HEK293 (cell line): ENCODE measurements around the gene MOGAT3.
A peak's percentile ranks its signal among the peaks of the same experiment; 100 is the strongest.

ENCODE experiments used
- BCL11A ChIP-seq: fragments of 450-650 bp; formaldehyde crosslinking; IDR thresholded peaks from 2 replicates; pipeline ENCODE4 v1.5.1; 2016; ENCODE audit warnings: low read depth, missing biosample characterization, missing genetic modification characterization
- BCL6B ChIP-seq: fragments of 450-650 bp; formaldehyde crosslinking; IDR thresholded peaks from 2 replicates; pipeline ENCODE4 v1.5.1; 2017; ENCODE audit warnings: missing biosample characterization, missing genetic modification characterization
- GLI2 ChIP-seq: fragments of 450-650 bp; formaldehyde crosslinking; IDR thresholded peaks from 2 replicates; pipeline ENCODE4; 2017; ENCODE audit warnings: missing biosample characterization, missing genetic modification characterization, low read depth, borderline replicate concordance
- KLF16 ChIP-seq: fragments of 450-650 bp; formaldehyde crosslinking; IDR thresholded peaks from 2 replicates; pipeline ENCODE4 v1.5.1; 2017; ENCODE audit warnings: missing biosample characterization, missing genetic modification characterization
- PRDM2 ChIP-seq: fragments of 450-650 bp; formaldehyde crosslinking; IDR thresholded peaks from 2 replicates; pipeline ENCODE4 v1.5.1; 2016; ENCODE audit warnings: missing biosample characterization, missing genetic modification characterization, borderline replicate concordance
- REPIN1 ChIP-seq: fragments of 450-650 bp; formaldehyde crosslinking; IDR thresholded peaks from 2 replicates; pipeline ENCODE4 v1.5.1; 2017; ENCODE audit warnings: missing biosample characterization, missing genetic modification characterization, low read depth
- SCRT1 ChIP-seq: fragments of 450-650 bp; formaldehyde crosslinking; IDR thresholded peaks from 2 replicates; pipeline ENCODE4 v1.5.1; 2016; ENCODE audit warnings: missing biosample characterization, missing genetic modification characterization, borderline replicate concordance
- SP2 ChIP-seq: fragments of 450-650 bp; formaldehyde crosslinking; IDR thresholded peaks from 2 replicates; pipeline ENCODE4 v1.5.1; 2016; ENCODE audit warnings: missing biosample characterization, missing genetic modification characterization
- SP3 ChIP-seq: fragments of 450-650 bp; formaldehyde crosslinking; IDR thresholded peaks from 2 replicates; pipeline ENCODE4 v1.5.1; 2016; ENCODE audit warnings: missing biosample characterization, missing genetic modification characterization
- WT1 ChIP-seq: fragments of 450-650 bp; formaldehyde crosslinking; IDR thresholded peaks from 2 replicates; pipeline ENCODE4 v1.5.1; 2016; ENCODE audit warnings: missing biosample characterization, missing genetic modification characterization
- ZBTB17 ChIP-seq: fragments of 450-650 bp; formaldehyde crosslinking; IDR thresholded peaks from 2 replicates; pipeline ENCODE4 v1.5.1; 2016; ENCODE audit warnings: missing biosample characterization, missing genetic modification characterization
- ZBTB20 ChIP-seq: fragments of 450-650 bp; formaldehyde crosslinking; IDR thresholded peaks from 2 replicates; pipeline ENCODE4 v1.5.1; 2016; ENCODE audit warnings: missing biosample characterization, missing genetic modification characterization
- ZBTB49 ChIP-seq: fragments of 450-650 bp; formaldehyde crosslinking; IDR thresholded peaks from 2 replicates; pipeline ENCODE4 v1.5.1; 2016; ENCODE audit warnings: missing biosample characterization, missing genetic modification characterization, low read depth
- ZFP37 ChIP-seq: fragments of 450-650 bp; formaldehyde crosslinking; IDR thresholded peaks from 2 replicates; pipeline ENCODE4 v1.5.1; 2016; ENCODE audit warnings: missing biosample characterization, missing genetic modification characterization
- ZFP69B ChIP-seq: fragments of 450-650 bp; formaldehyde crosslinking; IDR thresholded peaks from 2 replicates; pipeline ENCODE4 v1.5.1; 2016; ENCODE audit warnings: missing biosample characterization, missing genetic modification characterization
- ZNF146 ChIP-seq: fragments of 450-650 bp; formaldehyde crosslinking; IDR thresholded peaks from 2 replicates; pipeline ENCODE4 v1.5.1; 2016; ENCODE audit warnings: missing biosample characterization, missing genetic modification characterization
- ZNF169 ChIP-seq: fragments of 450-650 bp; formaldehyde crosslinking; IDR thresholded peaks from 2 replicates; pipeline ENCODE4 v1.5.1; 2016; ENCODE audit warnings: missing biosample characterization, missing genetic modification characterization
- ZNF223 ChIP-seq: fragments of 450-650 bp; formaldehyde crosslinking; IDR thresholded peaks from 2 replicates; pipeline ENCODE4 v1.5.1; 2016; ENCODE audit warnings: missing biosample characterization, missing genetic modification characterization
- ZNF239 ChIP-seq: fragments of 450-650 bp; formaldehyde crosslinking; IDR thresholded peaks from 2 replicates; pipeline ENCODE4 v1.5.1; 2016; ENCODE audit warnings: missing biosample characterization, missing genetic modification characterization
- ZNF280C ChIP-seq: fragments of 450-650 bp; formaldehyde crosslinking; IDR thresholded peaks from 2 replicates; pipeline ENCODE4 v1.5.1; 2016; ENCODE audit warnings: missing biosample characterization, missing genetic modification characterization
- ZNF311 ChIP-seq: fragments of 450-650 bp; formaldehyde crosslinking; IDR thresholded peaks from 2 replicates; pipeline ENCODE4 v1.5.1; 2017; ENCODE audit warnings: missing biosample characterization, missing genetic modification characterization, borderline replicate concordance
- ZNF433 ChIP-seq: fragments of 450-650 bp; formaldehyde crosslinking; IDR thresholded peaks from 2 replicates; pipeline ENCODE4 v1.5.1; 2016; ENCODE audit warnings: missing biosample characterization, missing genetic modification characterization, low read depth
- ZNF501 ChIP-seq: fragments of 450-650 bp; formaldehyde crosslinking; IDR thresholded peaks from 2 replicates; pipeline ENCODE4 v1.5.1; 2016; ENCODE audit warnings: missing biosample characterization, missing genetic modification characterization
- ZNF596 ChIP-seq: fragments of 450-650 bp; IDR thresholded peaks from 2 replicates; pipeline ENCODE4 v1.5.0; 2018; ENCODE audit warnings: missing biosample characterization, mild to moderate bottlenecking, missing genetic modification characterization, moderate library complexity
- ZNF621 ChIP-seq: fragments of 450-650 bp; formaldehyde crosslinking; IDR thresholded peaks from 2 replicates; pipeline ENCODE4 v1.5.1; 2017; ENCODE audit warnings: missing biosample characterization, missing genetic modification characterization
- ZNF791 ChIP-seq: fragments of 450-650 bp; formaldehyde crosslinking; IDR thresholded peaks from 2 replicates; pipeline ENCODE4 v1.5.1; 2016; ENCODE audit warnings: missing biosample characterization, missing genetic modification characterization
- ZNF843 ChIP-seq: fragments of 450-650 bp; formaldehyde crosslinking; IDR thresholded peaks from 2 replicates; pipeline ENCODE4 v1.5.1; 2016; ENCODE audit warnings: missing biosample characterization, missing genetic modification characterization
- ZSCAN30 ChIP-seq: fragments of 450-650 bp; IDR thresholded peaks from 2 replicates; pipeline ENCODE4 v1.5.1; 2018; ENCODE audit warnings: missing biosample characterization, mild to moderate bottlenecking, missing genetic modification characterization, moderate library complexity

The MOGAT3 gene

GRCh38 chr7:101172854-101173751, 27.7 kb downstream of the MOGAT3 start (continued):
- TF ChIP-seq ZFP69B (tag by site-specific recombination) (no peak; the same call in 1 of the 2 replicates), ZNF621 (tag by site-specific recombination) (no peak), BCL11A (no peak), ZNF280C (tag by site-specific recombination) (no peak), ZBTB17 (tag by site-specific recombination) (peak; percentile 71), ZNF843 (tag by site-specific recombination) (no peak), ZNF501 (no peak; the same call in 1 of the 2 replicates), ZNF239 (no peak), PRDM2 (no peak), ZNF433 (tag by site-specific recombination) (no peak), REPIN1 (no peak), BCL6B (tag by site-specific recombination) (no peak), KLF16 (tag by site-specific recombination) (no peak), GLI2 (no peak), ZNF596 (tag by site-specific recombination) (no peak), ZNF311 (tag by site-specific recombination) (no peak), SP3 (no peak), ZNF791 (no peak), ZBTB49 (tag by site-specific recombination) (no peak), SP2 (tag by site-specific recombination) (no peak; the same call in 1 of the 2 replicates), SCRT1 (no peak), ZFP37 (tag by site-specific recombination) (no peak; the same call in 1 of the 2 replicates), ZNF223 (no peak), ZNF146 (no peak), WT1 (tag by site-specific recombination) (no peak), ZSCAN30 (tag by site-specific recombination) (no peak), ZNF169 (tag by site-specific recombination) (no peak), ZBTB20 (tag by site-specific recombination) (peak; percentile 91)
